GM19468 (cell line): ENCODE results near the gene LNP1.
A peak's percentile ranks its signal among the peaks of the same experiment; 100 is the strongest.
"Not testable (repeated sequence)": the region's sequence is repeated elsewhere in the genome, so short reads cannot be mapped to it uniquely, and the experiment has no call there.

Source experiments
- ATAC-seq: cut with Tn5 transposase; IDR thresholded peaks from one replicate; pipeline ENCODE4 v1.9.1; 2021; ENCODE audit warnings: mild to moderate bottlenecking, moderate library complexity, moderate number of reproducible peaks; ENCODE audit not compliant: unreplicated experiment; ENCODE audit errors: extremely low read depth

Gene LNP1

GRCh38 chr3:100426067-100426682 lies 24.8 kb downstream of the LNP1 start:
- no peak for ATAC-seq

DNA sequence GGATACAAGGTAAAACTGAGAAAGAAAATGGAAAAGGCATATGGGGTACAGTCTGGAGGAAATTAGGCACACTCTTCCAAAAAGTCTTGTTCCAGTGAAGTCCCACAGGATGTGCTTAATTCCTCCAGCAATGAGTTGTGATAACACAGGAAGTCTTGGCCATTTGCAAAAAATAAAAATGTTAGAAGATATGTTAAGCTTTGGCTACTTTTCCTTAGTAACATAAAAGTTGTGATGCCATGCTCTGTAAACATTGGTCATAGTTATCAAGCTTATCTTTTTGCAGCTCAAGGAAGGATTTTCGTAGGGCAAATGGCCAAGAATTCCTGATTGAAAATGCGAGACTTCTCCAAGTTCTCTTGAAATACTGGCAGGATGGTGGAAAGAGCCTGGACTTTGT lies 26.4 kb downstream of the LNP1 start:
- ATAC-seq: no peak

GRCh38 chr3:100429187-100429716 lies 27.9 kb downstream of the LNP1 start:
- no peak for ATAC-seq

DNA sequence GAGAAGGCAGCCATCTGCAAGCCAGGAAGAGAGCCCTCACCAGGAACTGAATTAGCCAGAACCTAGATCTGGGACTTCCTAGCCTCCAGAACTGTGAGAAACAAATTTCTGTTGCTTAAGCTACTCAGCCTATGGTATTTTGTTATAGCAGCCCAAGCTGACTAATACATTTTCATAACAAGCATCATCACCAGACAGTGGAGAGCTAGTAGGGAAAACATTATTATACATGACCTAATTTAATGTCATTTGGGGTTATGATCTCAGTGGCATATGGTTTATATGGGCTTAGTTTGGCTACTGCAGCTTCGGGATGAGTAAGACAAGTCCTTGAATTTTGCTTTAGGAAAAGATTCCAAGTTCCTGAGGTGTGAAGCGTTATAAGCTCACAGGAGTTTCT lies 35.6 kb downstream of the LNP1 start:
- ATAC-seq: no peak

- ATAC-seq: no peak
These were observed 36.6 kb downstream of the LNP1 start for GRCh38 chr3:100437721-100438622.

GRCh38 chr3:100438623-100438974 lies 37.3 kb downstream of the LNP1 start:
- no peak for ATAC-seq

DNA sequence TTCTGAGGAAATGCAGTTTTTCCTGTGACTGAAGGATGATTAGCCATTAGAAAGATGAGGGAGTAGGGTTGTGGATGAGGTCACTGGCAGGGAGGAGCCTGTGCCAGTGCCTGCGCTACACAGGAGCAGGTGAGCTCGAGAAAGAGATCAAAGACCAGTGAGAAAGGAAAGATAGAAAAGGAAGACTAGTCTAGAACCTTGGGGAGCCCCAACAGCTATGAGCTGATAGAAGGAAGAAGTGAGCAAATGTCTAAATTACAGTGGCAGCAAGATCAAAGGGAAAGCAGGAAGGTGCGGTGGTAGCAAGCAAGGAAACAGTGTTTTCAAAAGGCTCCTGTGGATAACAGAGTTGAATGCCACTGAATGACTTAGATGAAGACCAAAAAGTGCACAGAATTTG lies 39.6 kb downstream of the LNP1 start:
- no peak for ATAC-seq

GRCh38 chr3:100443690-100444089 lies 42.4 kb downstream of the LNP1 start:
- no peak for ATAC-seq

- ATAC-seq: not testable (repeated sequence)
These were observed 45.7 kb downstream of the LNP1 start for GRCh38 chr3:100447067-100447466.

- ATAC-seq: no peak
These were observed 46.7 kb downstream of the LNP1 start for GRCh38 chr3:100448079-100448478.

DNA sequence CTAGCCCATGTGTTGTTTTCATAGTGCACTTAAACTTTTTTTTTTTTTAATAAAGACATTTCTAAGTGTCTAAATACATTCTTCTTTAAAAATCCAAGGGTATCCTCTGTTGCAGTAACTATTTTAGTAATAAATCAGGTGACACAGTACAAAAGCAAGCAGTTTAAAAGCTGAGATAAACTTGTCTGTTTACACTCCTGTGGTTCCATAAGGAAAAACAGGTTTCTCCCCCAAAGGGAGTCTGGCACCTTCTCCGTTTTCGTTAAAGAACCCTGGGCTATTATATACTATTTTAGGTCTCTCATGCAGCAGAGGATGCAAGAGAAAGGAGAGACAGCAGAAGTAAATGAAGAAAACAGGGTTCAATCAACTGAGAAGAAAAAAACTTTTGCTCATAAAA lies 47.9 kb downstream of the LNP1 start:
- ATAC-seq: no peak

GRCh38 chr3:100454677-100455076 lies 53.3 kb downstream of the LNP1 start:
- no peak for ATAC-seq

GRCh38 chr3:100455841-100456550 lies 54.7 kb downstream of the LNP1 start:
- ATAC-seq: no peak

- ATAC-seq: no peak
These were observed 55.4 kb downstream of the LNP1 start for GRCh38 chr3:100456745-100457144.

- ATAC-seq: no peak
These were observed 56.5 kb downstream of the LNP1 start for GRCh38 chr3:100457811-100458210.

GRCh38 chr3:100458814-100459213 lies 57.5 kb downstream of the LNP1 start:
- ATAC-seq: no peak

GRCh38 chr3:100463002-100463401 lies 61.7 kb downstream of the LNP1 start:
- peak; percentile 86 for ATAC-seq

GRCh38 chr3:100463646-100464155 lies 62.4 kb downstream of the LNP1 start:
- no peak for ATAC-seq

- no peak for ATAC-seq
These were observed 64.8 kb downstream of the LNP1 start for GRCh38 chr3:100465892-100466777.

GRCh38 chr3:100467133-100467532 lies 65.8 kb downstream of the LNP1 start:
- no peak for ATAC-seq
